HG03354 (cell line): ENCODE results near the gene TDRD3.
"Not testable (repeated sequence)": the region's sequence is repeated elsewhere in the genome, so short reads cannot be mapped to it uniquely, and the experiment has no call there.

Experiments used
- ATAC-seq: cut with Tn5 transposase; IDR thresholded peaks from one replicate; pipeline ENCODE4 v1.9.1; 2021; ENCODE audit warnings: mild to moderate bottlenecking; ENCODE audit not compliant: unreplicated experiment, poor library complexity, severe bottlenecking

Gene TDRD3

DNA sequence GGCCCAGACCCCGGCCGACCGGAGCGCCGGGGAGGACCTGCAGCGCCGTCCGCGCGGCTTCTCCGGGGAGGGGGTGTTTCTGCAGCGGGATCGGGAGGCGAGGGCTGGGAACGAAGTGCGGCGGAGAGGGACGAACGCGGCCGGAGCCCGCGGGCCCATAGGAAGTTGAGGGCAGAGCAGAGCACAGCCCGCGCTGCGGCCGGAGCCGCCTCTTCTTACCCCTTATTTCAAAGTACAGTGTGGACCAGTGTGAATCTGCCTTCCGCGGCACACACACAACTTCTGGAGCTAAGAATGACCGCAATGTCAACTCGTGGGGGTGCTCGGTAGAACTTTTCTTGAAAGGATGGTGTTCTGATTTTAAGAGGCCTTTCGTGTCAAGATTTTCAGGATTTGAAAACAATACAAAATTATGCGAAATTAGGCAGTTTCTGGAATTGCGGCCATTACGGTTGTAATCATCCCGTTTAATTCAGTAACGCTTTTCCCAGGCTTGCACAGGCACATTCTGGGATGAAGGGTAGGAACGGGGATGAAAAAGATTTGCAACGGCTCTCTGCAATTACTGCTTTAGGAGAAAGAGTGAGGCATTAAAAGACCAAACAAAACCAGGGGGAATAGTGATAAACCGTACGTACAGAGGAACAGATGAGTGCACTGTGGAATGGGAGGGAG lies 821 bp downstream of the TDRD3 start:
- ATAC-seq, result peak; percentile 36

DNA sequence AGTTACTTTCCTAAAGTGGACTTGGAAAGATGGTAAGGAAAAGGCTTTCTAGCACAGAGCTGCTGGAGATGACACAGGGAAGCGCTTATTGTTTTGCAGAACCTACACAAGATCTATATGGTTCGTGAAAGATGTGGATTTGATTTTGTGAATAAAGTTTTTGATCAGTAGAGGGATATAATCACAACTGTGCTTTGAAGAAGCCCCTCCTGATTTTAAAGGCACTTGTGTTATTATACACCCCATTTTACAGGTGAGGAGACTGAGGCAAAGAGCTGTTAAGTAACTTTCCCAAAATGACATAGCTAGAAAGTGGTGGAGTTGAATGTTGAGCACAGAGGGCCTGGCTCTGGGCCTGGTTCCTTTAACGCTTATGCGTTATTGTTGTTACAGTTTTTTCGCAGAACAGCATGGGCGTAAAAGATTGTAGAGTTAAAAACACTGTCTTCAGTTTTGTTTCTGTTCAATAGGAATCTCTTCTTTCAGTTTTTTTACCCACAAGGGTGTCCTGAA lies 1.4 kb downstream of the TDRD3 start:
- ATAC-seq, result no peak

DNA sequence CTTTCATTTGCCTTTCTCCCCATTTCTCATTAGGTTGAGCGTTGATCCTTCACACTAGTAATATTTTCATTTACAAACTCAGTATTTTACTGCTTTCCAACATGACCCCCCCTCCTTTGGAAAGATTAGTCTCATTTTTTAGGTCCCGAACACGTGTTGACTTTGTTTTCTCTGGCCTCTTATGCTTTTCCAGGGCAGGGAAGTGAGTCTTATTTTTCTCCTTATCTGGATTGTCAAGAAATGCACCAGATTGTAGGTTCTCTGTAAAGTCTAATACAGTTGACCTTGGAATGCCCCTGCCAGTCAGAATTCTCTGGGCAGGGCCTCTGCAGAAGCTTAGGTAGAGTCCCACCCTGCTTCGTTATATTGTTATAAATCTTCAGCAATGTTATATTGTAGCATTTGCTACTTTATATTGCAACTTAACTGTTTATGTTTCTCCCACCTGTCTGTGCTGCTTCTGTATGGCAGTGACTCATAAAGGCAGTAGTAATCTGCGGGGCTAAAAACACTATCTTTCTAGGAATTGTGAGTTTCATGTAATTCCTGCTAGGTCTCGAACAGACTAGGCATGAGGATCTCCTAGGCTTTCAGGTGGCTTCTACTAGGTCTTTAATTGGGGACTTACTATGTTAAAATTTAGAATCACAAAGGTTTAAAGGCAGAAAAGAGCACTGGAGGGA lies 2.0 kb downstream of the TDRD3 start:
- ATAC-seq, result no peak

DNA sequence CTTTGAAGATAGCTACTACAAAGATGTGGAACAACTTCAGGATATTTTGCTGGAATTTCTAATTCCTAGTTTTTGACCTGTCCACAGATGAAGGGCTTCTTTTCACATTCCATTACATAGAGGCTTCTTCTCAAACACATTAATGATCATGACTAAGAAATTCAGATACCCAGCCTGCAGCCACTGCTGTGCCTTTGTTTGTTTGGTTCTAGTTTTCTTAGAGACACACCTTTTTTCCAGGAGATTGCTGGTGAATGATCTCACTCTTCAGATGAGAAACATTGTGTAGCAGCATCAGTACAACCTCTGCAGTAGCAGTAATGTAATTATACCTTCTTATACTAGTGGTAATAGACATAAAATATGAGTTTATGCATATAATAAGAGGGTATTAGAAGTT lies 5.0 kb downstream of the TDRD3 start:
- ATAC-seq, result no peak

DNA sequence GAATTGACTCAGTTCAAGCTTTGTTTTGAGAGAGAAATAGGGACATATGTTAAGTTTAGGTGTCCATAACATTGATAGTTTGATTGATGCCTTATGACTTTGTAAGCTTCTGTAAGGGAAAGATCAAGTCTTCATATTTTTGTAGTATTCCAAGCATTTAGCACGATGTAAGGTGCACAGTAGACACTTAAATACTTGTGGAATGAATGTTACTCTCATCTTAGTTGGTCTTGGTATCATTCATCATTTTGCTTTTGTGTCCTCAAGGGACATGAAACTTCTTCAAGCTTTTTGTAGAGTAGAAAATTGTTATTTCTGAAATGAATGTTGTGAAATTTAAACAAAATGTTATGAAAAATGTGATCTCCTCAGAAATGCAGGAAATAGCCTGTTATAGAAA lies 10.1 kb downstream of the TDRD3 start:
- no peak for ATAC-seq

DNA sequence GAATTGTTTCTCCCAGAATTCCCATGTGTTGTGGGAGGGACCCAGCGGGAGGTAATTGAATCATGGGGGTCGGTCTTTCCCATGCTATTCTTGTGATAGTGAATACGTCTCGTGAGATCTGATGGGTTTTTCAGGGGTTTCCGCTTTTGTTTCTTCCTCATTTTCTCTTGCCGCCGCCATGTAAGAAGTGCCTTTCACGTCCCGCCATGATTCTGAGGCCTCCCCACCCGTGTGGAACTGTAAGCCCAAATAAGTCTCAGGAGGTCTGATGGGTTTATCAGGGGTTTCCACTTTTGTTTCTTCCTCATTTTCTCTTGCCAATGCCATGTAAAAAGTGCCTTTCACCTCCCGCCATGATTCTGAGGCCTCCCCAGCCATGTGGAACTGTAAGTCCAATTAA lies 10.8 kb downstream of the TDRD3 start:
- ATAC-seq, result not testable (repeated sequence)

DNA sequence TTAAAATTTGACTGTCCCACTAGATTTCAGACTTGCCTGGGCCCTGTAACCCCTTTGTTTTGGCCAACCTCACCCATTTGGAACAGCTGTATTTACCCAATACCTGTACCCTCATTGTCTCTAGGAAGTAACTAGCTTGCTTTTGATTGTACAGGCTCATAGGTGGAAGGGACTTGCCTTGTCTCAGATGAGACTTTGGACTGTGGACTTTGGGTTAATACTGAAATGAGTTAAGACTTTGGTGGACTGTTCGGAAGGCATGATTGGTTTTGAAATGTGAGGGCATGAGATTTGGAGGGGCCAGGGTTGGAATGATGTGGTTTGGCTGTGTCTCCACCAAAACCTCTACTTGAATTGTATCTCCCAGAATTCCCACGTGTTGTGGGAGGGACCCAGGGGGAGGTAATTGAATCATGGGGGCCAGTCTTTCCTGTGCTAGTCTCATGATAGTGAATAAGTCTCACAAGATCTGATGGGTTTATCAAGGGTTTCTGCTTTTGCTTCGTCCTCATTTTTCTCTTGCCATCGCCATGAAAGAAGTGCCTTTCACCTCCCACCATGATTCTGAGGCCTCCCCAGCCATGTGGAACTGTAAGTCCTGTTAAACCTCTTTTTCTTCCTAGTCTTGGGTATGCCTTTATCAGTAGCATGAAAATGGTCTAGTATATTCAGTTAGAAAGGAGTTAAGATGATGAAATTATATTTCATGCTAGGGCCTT lies 12.7 kb downstream of the TDRD3 start:
- not testable (repeated sequence) for ATAC-seq

GRCh38 chr13:60410299-60410698 lies 13.3 kb downstream of the TDRD3 start:
- no peak for ATAC-seq

DNA sequence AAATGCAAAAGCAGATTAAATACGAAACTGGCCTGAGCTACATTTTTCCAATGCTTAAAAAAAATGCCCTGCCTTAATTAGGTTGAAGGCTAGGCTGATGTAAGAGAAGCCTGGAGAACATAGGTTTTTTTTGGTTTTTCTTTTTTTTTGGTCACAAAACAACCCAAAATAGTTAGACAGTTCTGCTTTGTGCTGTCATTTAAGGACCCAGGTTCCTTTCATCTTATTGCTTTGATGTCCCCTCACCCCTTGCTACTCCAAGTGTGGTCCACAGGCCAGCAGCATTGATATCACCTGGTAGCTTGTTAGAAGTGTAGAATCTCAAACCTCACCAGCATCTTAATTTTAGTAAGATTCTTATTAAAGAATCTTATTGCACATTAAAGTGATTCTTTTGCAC lies 14.4 kb downstream of the TDRD3 start:
- ATAC-seq, result no peak

- ATAC-seq, result no peak
Observed at GRCh38 chr13:60411983-60412382, 15.0 kb downstream of the TDRD3 start.

DNA sequence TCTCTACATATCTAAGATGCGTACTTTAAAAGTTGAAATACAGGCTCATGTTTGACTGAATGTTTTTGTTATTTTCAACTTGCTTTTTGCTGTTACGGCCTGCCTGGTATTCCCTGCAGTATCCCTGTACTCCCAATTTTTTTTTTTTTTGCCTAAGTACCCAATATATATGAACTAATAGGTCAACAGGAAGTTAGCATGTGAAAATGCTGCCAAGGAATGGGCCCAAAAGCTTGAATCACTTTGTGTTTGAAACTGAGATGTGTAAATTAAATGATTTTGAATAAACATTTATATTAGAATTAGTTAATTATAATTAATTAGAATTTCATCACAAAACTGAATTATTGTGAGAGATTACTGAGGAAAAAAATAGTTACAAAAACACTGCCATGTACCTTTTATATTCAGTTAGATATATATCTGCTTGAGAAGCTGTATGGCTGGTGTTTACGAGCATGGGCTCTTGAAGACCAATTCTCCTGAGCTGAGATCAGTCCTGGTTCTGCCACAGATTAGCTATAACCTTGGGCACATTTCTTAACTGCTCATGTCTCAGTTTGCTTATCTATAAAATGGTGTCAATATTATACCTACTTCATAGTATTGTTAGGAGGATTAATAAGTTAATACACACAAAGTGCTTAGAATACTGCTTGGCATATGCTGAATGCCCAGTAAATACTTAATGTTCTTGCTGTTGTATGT lies 16.0 kb downstream of the TDRD3 start:
- no peak for ATAC-seq

DNA sequence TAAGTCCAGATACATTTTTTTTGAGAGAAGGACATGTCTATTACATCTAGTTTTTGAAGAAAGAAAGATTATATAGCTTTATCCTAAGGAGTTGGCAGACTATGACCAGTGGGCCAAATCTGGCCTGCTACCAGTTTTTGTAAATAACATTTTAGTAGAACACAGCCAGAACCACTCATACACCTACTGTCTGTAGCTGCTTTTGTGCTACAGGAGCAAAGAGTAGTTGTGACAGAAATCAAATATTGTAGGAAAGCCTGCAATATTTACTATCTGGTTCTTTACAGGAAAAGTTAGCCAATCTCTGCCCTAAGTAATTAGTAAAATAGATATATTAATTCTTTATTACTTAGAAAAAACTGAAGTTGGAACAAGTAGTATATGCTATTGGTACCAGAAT lies 17.2 kb downstream of the TDRD3 start:
- ATAC-seq, result no peak

DNA sequence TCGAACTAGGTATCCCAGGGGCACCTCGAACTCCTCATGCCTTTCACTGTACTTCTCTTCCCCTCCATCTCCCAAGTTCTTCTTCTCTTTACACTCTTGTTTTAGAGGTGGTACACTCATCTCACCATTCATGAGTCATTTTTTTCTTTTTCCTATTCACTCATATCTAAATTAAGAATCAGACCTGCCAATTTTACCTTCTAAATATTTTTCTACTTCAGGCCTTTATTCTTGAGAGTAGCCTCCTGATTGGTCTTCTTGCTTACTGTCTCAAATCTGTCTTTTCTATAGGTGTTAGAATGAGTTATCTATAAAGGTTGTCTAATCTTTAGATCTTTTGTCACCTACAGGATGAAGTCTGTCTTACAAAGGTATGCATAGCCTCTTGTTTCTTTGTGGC lies 20.7 kb downstream of the TDRD3 start:
- no peak for ATAC-seq

DNA sequence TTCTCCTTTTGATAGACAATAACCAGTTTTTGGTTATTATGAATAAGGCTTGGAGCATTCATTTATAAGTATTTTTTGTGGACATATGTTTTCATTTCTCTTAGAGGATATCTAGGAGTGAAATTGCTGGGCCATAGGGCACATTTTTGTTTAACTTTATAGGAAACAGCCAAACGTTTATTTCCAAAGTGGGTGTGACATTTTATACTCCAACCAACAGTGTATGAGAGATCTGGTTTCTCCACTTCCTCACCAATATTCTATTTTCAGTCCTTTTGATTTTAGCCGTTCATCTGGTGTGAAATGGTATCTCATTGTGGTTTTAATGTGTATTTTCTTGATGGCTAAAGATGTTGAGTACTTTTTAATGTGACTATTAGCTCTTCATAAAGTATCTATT lies 21.9 kb downstream of the TDRD3 start:
- ATAC-seq, result no peak

GRCh38 chr13:60425332-60425731 lies 28.3 kb downstream of the TDRD3 start:
- ATAC-seq, result no peak

- no peak for ATAC-seq
Observed at GRCh38 chr13:60426075-60426474, 29.1 kb downstream of the TDRD3 start.

- no peak for ATAC-seq
Observed at GRCh38 chr13:60427285-60427684, 30.3 kb downstream of the TDRD3 start.

DNA sequence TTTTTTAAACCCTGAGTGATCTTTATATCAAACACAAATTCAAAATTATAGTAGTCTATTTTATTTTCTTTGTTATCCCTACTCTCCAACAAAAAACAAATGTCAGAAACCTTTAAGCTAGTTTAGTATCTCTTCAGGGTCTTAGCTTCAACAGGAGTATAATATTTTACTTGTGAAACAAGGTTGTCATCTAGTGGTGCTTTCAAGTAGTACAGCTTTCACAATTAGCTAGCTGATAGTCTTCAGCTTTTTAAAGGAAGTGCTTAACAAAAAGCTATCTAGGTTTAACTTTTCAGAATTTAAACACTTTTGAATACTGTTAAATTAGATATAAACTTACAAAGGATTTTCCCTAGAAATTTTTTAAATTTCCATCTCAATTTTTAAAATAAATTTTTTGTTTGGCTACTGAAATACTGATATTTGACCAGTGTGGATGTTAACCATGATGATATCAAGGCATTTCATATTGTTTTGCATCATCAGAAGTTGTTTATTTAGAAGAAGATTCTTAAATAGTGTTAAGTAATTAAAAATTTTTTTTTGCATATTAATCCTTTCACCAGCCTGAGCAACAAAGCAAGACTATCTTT lies 34.2 kb downstream of the TDRD3 start:
- ATAC-seq, result peak; percentile 82

DNA sequence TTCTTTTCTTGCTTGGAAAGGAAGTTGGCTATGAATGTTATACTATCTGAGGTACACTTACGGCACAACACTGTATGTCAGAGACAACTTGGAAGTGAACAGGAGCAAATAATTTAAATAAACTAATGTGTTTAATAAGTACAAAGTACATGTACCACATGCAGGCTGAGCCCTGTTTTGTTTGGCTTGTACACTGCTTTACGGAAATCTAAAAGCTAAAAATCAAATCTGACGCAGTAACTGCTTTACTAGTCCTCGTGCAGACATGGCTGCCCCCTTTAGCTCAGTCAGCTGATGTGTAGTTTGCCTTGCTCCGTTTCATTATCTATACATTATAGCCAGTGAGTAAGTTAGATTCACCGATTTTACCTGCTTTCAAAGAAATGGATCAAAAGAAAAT lies 36.5 kb downstream of the TDRD3 start:
- no peak for ATAC-seq
